GM23338 (cell line): ENCODE results near the gene OVCH1. TPM values are rescaled to one million over a fixed set of nuclear protein-coding genes. Genes with fewer than 3 reads are reported as not detected.

ENCODE experiments used
- ATAC-seq: fragments of 200-7000 bp; cut with Tn5 transposase; 3 replicates; pipeline ENCODE4 v1.9.1; 2020
- DNase-seq: peaks from one replicate; pipeline ENCODE4 v3.0.0-alpha.2; 2015; ENCODE audit warnings: low spot score
- H2AFZ ChIP-seq: fragments of 200-600 bp; sonication (generic); 2 replicates; pipeline ENCODE4 v1.8.0; 2016; ENCODE audit warnings: antibody characterized with exemption, mild to moderate bottlenecking, moderate library complexity
- H3F3A ChIP-seq: fragments of 200-600 bp; sonication (generic); replicated peaks from 2 replicates; pipeline ENCODE4 v1.8.0; 2017; ENCODE audit warnings: antibody characterized with exemption, mixed run types, low read depth
- H3K27ac ChIP-seq: fragments of 200-600 bp; sonication (generic); 2 replicates; pipeline ENCODE4 v1.6.1; 2016; ENCODE audit warnings: low read depth
- H3K27me3 ChIP-seq: fragments of 200-600 bp; sonication (generic); 2 replicates; pipeline ENCODE4 v1.8.0; 2016; ENCODE audit warnings: mild to moderate bottlenecking, mixed run types, moderate library complexity; ENCODE audit not compliant: insufficient read depth
- H3K36me3 ChIP-seq: fragments of 200-600 bp; sonication (generic); 2 replicates; pipeline ENCODE4 v1.8.0; 2016; ENCODE audit warnings: mild to moderate bottlenecking; ENCODE audit not compliant: insufficient read depth
- H3K4me1 ChIP-seq: fragments of 200-600 bp; sonication (generic); 2 replicates; pipeline ENCODE4 v1.8.0; 2016; ENCODE audit warnings: mild to moderate bottlenecking, moderate library complexity; ENCODE audit not compliant: insufficient read depth
- H3K4me2 ChIP-seq: fragments of 200-600 bp; sonication (generic); 2 replicates; pipeline ENCODE4 v1.7.1; 2017; ENCODE audit warnings: mixed run types
- H3K4me3 ChIP-seq: fragments of 200-600 bp; sonication (generic); 2 replicates; pipeline ENCODE4 v1.6.1; 2016; ENCODE audit warnings: mixed run types
- H3K79me2 ChIP-seq: fragments of 200-600 bp; sonication (generic); replicated peaks from 2 replicates; pipeline ENCODE4 v1.8.0; 2017; ENCODE audit warnings: mild to moderate bottlenecking; ENCODE audit not compliant: insufficient read depth
- H3K9me2 ChIP-seq: fragments of 200-600 bp; sonication (generic); 2 replicates; pipeline ENCODE4 v1.8.0; 2017; ENCODE audit not compliant: insufficient read depth
- H4K20me1 ChIP-seq: fragments of 200-600 bp; sonication (generic); replicated peaks from 2 replicates; pipeline ENCODE4 v1.8.0; 2017; ENCODE audit warnings: mild to moderate bottlenecking; ENCODE audit not compliant: insufficient read depth
- H3K27ac Mint-ChIP-seq: 2 replicates; pipeline ENCODE4 v1.8.0; 2020; ENCODE audit warnings: inconsistent platforms, mild to moderate bottlenecking, moderate library complexity, mixed read lengths
- H3K27me3 Mint-ChIP-seq: 3 replicates; pipeline ENCODE4 v1.8.0; 2022; ENCODE audit warnings: low read depth, mild to moderate bottlenecking, moderate library complexity, mixed read lengths, inconsistent platforms; ENCODE audit not compliant: insufficient read depth, poor library complexity
- H3K36me3 Mint-ChIP-seq: 3 replicates; pipeline ENCODE4 v1.8.0; 2021; ENCODE audit warnings: low read depth, mild to moderate bottlenecking, inconsistent platforms, moderate library complexity, mixed read lengths
- H3K4me1 Mint-ChIP-seq: 3 replicates; pipeline ENCODE4 v1.8.0; 2020; ENCODE audit warnings: mild to moderate bottlenecking, inconsistent platforms, mixed read lengths
- H3K4me3 Mint-ChIP-seq: 3 replicates; pipeline ENCODE4 v1.8.0; 2021; ENCODE audit warnings: moderate library complexity, mild to moderate bottlenecking, inconsistent platforms, mixed read lengths
- H3K9me3 Mint-ChIP-seq: 3 replicates; pipeline ENCODE4 v1.8.0; 2020; ENCODE audit warnings: moderate library complexity, mild to moderate bottlenecking, inconsistent platforms, mixed read lengths
- CREB1 ChIP-seq: fragments of 250-450 bp; sonication (Bioruptor Pico); IDR thresholded peaks from 2 replicates; pipeline ENCODE4 v1.5.0; 2020; ENCODE audit warnings: low read depth, mild to moderate bottlenecking, moderate library complexity
- EZH2 ChIP-seq: fragments of 200-600 bp; sonication (generic); IDR thresholded peaks from one replicate; pipeline ENCODE4 v1.8.0; 2017; ENCODE audit warnings: antibody characterized with exemption, mild to moderate bottlenecking, low read depth; ENCODE audit not compliant: unreplicated experiment
- EZH2phosphoT487 ChIP-seq: fragments of 200-600 bp; sonication (generic); IDR thresholded peaks from one replicate; pipeline ENCODE4 v1.8.1; 2018; ENCODE audit warnings: antibody characterized with exemption; ENCODE audit not compliant: unreplicated experiment
- JUNB ChIP-seq: IDR thresholded peaks from one replicate; pipeline ENCODE4 v1.6.1; 2016; ENCODE audit warnings: antibody characterized with exemption; ENCODE audit not compliant: unreplicated experiment
- NANOG ChIP-seq: IDR thresholded peaks from 2 replicates; pipeline ENCODE4 v1.6.1; 2016; ENCODE audit warnings: antibody characterized with exemption, borderline replicate concordance
- POLR2AphosphoS5 ChIP-seq: IDR thresholded peaks from 2 replicates; pipeline ENCODE4 v1.6.1; 2016; ENCODE audit warnings: antibody characterized with exemption, low read depth
- STAT1 ChIP-seq: IDR thresholded peaks from one replicate; pipeline ENCODE4 v1.6.1; 2016; ENCODE audit warnings: antibody characterized with exemption; ENCODE audit not compliant: unreplicated experiment
- ZNF331 ChIP-seq: fragments of 250-450 bp; sonication (Bioruptor Pico); IDR thresholded peaks from 2 replicates; pipeline ENCODE4 v1.5.0; 2020; ENCODE audit warnings: low read depth, mild to moderate bottlenecking, moderate library complexity
- polyA plus RNA-seq: library from polyadenylated mRNA; unstranded; fragments of >200 nt; fragmentation: Nextera tagmentation; extraction: Ambion mirVana; gene quantifications from 2 replicates; pipeline ENCODE4 v1.2.1, GENCODE V29; 2016
- total RNA-seq: library from RNA; depleted of rRNA; stranded (reverse); fragments of >200 nt; shearing (Covaris generic); gene quantifications from 2 replicates; pipeline ENCODE4 v1.2.3, GENCODE V29; 2014
- TF ChIP-seq, protein P1 (sequence below): fragments of 250-450 bp; sonication (Bioruptor Pico); IDR thresholded peaks from 2 replicates; pipeline ENCODE4 v1.5.0; 2020; ENCODE audit warnings: mild to moderate bottlenecking, moderate library complexity
- TF ChIP-seq, protein P2 (sequence below), 2 experiments: fragments of 200-600 bp in 1 of 2; sonication (generic) in 1 of 2; conservative IDR thresholded peaks; 2 replicates each; pipeline versions ENCODE4 v1.5.1 to v1.6.1; 2016 to 2017; ENCODE audit warnings: antibody characterized with exemption in 2 of 2, low read depth in 2 of 2, mild to moderate bottlenecking in 2 of 2, moderate library complexity in 1 of 2

Gene OVCH1
- total and polyA plus RNA-seq, 2 experiments from 2014 or later = not detected

DNA sequence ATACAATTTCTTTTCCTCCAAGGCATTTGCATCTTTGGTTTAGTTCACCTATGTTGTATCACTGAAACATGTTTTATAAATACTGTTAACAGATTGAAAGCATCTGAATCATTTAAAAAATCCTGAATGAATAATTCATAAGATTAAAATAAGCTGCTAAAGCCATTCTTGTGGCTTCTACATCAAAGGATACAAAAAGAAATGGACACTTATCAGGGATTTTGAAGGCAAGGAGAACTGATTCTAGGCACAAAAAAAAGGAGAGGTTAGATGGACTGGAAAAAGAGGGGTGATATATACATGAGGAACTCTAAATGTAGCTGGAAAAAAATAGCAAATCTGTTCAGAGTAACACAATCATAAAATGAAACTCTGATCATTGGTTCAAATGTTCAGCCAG lies 5.8 kb upstream of the OVCH1 start (continued):
- TF ChIP-seq, protein P1, sequence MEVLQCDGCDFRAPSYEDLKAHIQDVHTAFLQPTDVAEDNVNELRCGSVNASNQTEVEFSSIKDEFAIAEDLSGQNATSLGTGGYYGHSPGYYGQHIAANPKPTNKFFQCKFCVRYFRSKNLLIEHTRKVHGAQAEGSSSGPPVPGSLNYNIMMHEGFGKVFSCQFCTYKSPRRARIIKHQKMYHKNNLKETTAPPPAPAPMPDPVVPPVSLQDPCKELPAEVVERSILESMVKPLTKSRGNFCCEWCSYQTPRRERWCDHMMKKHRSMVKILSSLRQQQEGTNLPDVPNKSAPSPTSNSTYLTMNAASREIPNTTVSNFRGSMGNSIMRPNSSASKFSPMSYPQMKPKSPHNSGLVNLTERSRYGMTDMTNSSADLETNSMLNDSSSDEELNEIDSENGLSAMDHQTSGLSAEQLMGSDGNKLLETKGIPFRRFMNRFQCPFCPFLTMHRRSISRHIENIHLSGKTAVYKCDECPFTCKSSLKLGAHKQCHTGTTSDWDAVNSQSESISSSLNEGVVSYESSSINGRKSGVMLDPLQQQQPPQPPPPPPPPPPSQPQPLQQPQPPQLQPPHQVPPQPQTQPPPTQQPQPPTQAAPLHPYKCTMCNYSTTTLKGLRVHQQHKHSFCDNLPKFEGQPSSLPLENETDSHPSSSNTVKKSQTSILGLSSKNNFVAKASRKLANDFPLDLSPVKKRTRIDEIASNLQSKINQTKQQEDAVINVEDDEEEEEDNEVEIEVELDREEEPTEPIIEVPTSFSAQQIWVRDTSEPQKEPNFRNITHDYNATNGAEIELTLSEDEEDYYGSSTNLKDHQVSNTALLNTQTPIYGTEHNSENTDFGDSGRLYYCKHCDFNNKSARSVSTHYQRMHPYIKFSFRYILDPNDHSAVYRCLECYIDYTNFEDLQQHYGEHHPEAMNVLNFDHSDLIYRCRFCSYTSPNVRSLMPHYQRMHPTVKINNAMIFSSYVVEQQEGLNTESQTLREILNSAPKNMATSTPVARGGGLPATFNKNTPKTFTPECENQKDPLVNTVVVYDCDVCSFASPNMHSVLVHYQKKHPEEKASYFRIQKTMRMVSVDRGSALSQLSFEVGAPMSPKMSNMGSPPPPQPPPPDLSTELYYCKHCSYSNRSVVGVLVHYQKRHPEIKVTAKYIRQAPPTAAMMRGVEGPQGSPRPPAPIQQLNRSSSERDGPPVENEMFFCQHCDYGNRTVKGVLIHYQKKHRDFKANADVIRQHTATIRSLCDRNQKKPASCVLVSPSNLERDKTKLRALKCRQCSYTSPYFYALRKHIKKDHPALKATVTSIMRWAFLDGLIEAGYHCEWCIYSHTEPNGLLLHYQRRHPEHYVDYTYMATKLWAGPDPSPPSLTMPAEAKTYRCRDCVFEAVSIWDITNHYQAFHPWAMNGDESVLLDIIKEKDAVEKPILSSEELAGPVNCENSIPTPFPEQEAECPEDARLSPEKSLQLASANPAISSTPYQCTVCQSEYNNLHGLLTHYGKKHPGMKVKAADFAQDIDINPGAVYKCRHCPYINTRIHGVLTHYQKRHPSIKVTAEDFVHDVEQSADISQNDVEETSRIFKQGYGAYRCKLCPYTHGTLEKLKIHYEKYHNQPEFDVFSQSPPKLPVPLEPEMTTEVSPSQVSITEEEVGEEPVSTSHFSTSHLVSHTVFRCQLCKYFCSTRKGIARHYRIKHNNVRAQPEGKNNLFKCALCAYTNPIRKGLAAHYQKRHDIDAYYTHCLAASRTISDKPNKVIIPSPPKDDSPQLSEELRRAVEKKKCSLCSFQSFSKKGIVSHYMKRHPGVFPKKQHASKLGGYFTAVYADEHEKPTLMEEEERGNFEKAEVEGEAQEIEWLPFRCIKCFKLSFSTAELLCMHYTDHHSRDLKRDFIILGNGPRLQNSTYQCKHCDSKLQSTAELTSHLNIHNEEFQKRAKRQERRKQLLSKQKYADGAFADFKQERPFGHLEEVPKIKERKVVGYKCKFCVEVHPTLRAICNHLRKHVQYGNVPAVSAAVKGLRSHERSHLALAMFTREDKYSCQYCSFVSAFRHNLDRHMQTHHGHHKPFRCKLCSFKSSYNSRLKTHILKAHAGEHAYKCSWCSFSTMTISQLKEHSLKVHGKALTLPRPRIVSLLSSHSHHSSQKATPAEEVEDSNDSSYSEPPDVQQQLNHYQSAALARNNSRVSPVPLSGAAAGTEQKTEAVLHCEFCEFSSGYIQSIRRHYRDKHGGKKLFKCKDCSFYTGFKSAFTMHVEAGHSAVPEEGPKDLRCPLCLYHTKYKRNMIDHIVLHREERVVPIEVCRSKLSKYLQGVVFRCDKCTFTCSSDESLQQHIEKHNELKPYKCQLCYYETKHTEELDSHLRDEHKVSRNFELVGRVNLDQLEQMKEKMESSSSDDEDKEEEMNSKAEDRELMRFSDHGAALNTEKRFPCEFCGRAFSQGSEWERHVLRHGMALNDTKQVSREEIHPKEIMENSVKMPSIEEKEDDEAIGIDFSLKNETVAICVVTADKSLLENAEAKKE = no peak
- TF ChIP-seq STAT1 = no peak

DNA sequence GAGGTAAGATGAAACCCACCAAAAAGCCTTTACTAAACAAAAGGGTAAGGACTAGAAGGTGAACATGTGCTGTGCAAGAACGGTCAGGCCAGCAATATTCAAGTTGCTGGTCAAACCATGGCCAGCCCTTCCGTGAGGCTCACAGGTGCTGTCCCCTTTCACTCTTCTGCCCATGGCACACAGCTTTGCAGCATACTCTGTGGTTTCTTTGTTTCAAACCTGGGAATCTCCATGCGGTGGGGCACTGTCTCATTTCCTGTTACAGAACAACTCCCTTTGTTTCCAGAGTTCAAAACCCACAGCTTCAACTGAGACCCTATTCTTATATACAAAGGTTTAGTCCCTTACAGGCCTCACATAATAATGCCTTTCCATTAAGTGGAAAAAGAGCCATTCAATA lies 1.7 kb upstream of the OVCH1 start:
- Mint-ChIP-seq H3K27me3 (peaks cover 3% of the 10 kb centered on the region), H3K4me1 (no peaks in the 10 kb centered on the region), H3K9me3 (no peaks in the 10 kb centered on the region), H3K27ac (no peak overlapping the region; the same call in 1 of the 2 replicates), H3K36me3 (no peaks in the 10 kb centered on the region), H3K4me3 (no peak overlapping the region)
- no peaks in the 10 kb centered on the region for H3K36me3 ChIP-seq
- H4K20me1 ChIP-seq = no peaks in the 10 kb centered on the region
- TF ChIP-seq EZH2phosphoT487 (no peak), STAT1 (no peak), JUNB (no peak), POLR2AphosphoS5 (no peak)
- H3K4me2 ChIP-seq = no peak overlapping the region
- no peak overlapping the region for H3K27ac ChIP-seq
- no peak overlapping the region for H3K4me3 ChIP-seq
- ATAC-seq = no peak
- no peaks in the 10 kb centered on the region for H3F3A ChIP-seq
- no peaks in the 10 kb centered on the region for H3K4me1 ChIP-seq
- no peaks in the 10 kb centered on the region for H3K9me2 ChIP-seq
- H3K79me2 ChIP-seq = no peaks in the 10 kb centered on the region
- H2AFZ ChIP-seq = no peak overlapping the region
- no peaks in the 10 kb centered on the region for H3K27me3 ChIP-seq
- DNase-seq = no peak

DNA sequence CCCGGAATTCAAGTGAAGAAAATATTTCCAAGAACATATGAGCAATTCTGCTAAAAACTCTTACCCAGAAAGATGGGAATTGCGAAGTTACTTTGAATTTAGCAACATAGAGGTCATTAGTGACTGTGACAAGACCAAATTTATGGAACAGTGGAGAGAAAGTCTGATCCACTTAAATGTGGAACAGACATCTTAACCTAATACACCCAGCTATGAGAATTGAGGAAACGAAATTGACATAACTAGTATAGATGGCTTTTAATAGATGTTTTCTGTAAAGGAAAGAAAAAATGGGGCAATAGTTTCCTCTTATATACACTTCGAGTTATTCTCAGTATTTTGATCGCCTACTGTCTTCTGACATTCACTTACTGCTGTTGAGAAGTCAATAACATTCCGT lies 4.6 kb downstream of the OVCH1 start:
- H2AFZ ChIP-seq = no peak overlapping the region
- Mint-ChIP-seq H3K4me3 (no peak overlapping the region), H3K4me1 (no peaks in the 10 kb centered on the region), H3K27ac (no peak overlapping the region), H3K27me3 (peaks cover 3% of the 10 kb centered on the region), H3K9me3 (no peaks in the 10 kb centered on the region), H3K36me3 (no peaks in the 10 kb centered on the region)
- no peak overlapping the region for H3K27ac ChIP-seq
- ATAC-seq (no peak), DNase-seq (no peak)
- no peaks in the 10 kb centered on the region for H3K79me2 ChIP-seq
- no peaks in the 10 kb centered on the region for H4K20me1 ChIP-seq
- no peaks in the 10 kb centered on the region for H3K4me1 ChIP-seq
- H3K27me3 ChIP-seq = no peaks in the 10 kb centered on the region
- H3K4me2 ChIP-seq = no peak overlapping the region
- H3K4me3 ChIP-seq = no peak overlapping the region
- no peaks in the 10 kb centered on the region for H3K9me2 ChIP-seq
- no peaks in the 10 kb centered on the region for H3K36me3 ChIP-seq
- H3F3A ChIP-seq = no peaks in the 10 kb centered on the region
- TF ChIP-seq EZH2phosphoT487 (no peak), NANOG (no peak), EZH2 (no peak), ZNF331 (CRISPR knock-in tag) (no peak), JUNB (no peak), STAT1 (no peak), CREB1 (CRISPR knock-in tag) (no peak)
- TF ChIP-seq, protein P2, sequence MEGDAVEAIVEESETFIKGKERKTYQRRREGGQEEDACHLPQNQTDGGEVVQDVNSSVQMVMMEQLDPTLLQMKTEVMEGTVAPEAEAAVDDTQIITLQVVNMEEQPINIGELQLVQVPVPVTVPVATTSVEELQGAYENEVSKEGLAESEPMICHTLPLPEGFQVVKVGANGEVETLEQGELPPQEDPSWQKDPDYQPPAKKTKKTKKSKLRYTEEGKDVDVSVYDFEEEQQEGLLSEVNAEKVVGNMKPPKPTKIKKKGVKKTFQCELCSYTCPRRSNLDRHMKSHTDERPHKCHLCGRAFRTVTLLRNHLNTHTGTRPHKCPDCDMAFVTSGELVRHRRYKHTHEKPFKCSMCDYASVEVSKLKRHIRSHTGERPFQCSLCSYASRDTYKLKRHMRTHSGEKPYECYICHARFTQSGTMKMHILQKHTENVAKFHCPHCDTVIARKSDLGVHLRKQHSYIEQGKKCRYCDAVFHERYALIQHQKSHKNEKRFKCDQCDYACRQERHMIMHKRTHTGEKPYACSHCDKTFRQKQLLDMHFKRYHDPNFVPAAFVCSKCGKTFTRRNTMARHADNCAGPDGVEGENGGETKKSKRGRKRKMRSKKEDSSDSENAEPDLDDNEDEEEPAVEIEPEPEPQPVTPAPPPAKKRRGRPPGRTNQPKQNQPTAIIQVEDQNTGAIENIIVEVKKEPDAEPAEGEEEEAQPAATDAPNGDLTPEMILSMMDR (conservative IDR thresholded peaks at IDR 0.05; ENCODE audit: low read depth in 2 of 2) = no peak
